Measurements from ENCODE around the gene CSRNP3.

DNA sequence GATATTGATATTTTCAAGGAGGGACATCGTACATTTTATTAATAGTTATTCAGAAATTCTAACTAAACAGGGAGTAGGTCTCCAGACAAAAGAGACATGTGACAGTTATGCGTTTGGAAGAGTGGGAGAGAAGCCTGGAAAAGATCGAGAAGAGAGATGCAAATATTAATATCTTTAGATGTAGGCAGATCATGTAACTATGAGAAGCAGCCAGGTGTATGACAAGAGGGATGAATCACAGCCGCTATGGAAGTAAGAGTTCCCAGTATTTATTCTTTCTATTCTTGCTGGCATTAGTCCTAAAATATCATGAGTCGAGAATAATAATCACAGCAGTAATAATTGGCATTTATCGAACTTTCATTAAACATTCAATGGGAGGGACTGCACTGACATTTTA is 140.2 kb downstream of the CSRNP3 start:
- TF ChIP-seq POLR2AphosphoS5 (IDR thresholded peaks at IDR 0.05; ENCODE audit: low read depth, low read length) (no peak), TAF1 (IDR thresholded peaks at IDR 0.05; ENCODE audit: borderline replicate concordance, insufficient read depth, low read length) (no peak)
